Lower leg skin (tissue), 3 donors: Measurements from ENCODE around the gene TMEM129.

Source experiments
- POLR2A ChIP-seq, 2 donors: fragments of 450-650 bp; IDR thresholded peaks; one replicate each; pipeline ENCODE4 v1.6.1; 2016 to 2017; ENCODE audit warnings: antibody characterized with exemption in 2 of 2, mild to moderate bottlenecking in 1 of 2, moderate library complexity in 1 of 2
- TF ChIP-seq, protein P1 (sequence below), 3 donors: fragments of 450-650 bp; IDR thresholded peaks; one replicate each; pipeline ENCODE4 v1.5.1; 2016; ENCODE audit warnings: antibody characterized with exemption in 3 of 3, mild to moderate bottlenecking in 3 of 3, moderate library complexity in 2 of 3

DNA sequence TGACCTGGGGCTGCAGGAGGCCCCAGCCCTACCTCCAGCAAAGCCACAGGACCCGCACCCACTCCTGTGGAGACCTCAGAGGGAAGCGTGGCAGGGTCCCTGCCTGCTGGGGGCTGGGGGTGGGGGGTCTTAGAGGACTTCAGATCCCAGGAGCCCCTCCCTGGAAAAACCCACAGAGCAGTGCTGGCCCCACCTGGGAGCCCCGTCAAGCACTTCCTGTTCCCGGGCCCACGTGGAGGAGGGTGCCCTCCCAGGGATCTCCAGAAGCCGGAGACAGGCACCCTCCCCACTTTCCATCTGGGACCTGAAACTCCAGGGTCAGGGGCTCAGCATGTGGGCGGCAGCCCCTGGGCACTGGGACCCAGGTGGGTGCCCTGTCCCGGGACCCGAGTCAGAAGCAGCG is 32.2 kb upstream of the TMEM129 start:
- TF ChIP-seq, protein P1, sequence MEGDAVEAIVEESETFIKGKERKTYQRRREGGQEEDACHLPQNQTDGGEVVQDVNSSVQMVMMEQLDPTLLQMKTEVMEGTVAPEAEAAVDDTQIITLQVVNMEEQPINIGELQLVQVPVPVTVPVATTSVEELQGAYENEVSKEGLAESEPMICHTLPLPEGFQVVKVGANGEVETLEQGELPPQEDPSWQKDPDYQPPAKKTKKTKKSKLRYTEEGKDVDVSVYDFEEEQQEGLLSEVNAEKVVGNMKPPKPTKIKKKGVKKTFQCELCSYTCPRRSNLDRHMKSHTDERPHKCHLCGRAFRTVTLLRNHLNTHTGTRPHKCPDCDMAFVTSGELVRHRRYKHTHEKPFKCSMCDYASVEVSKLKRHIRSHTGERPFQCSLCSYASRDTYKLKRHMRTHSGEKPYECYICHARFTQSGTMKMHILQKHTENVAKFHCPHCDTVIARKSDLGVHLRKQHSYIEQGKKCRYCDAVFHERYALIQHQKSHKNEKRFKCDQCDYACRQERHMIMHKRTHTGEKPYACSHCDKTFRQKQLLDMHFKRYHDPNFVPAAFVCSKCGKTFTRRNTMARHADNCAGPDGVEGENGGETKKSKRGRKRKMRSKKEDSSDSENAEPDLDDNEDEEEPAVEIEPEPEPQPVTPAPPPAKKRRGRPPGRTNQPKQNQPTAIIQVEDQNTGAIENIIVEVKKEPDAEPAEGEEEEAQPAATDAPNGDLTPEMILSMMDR (IDR thresholded peaks at IDR 0.05) = no peak
- no peak for TF ChIP-seq POLR2A (IDR thresholded peaks at IDR 0.05)
